Activated T-cell treated with anti-CD3 and anti-CD28 coated beads for 1 hour (primary cell): ENCODE data around the gene SLX9.

Experiments used
- DNase-seq: peaks from one replicate; pipeline ENCODE4 v3.0.0-alpha.2; 2020; ENCODE audit warnings: low read depth

SLX9 gene

DNA sequence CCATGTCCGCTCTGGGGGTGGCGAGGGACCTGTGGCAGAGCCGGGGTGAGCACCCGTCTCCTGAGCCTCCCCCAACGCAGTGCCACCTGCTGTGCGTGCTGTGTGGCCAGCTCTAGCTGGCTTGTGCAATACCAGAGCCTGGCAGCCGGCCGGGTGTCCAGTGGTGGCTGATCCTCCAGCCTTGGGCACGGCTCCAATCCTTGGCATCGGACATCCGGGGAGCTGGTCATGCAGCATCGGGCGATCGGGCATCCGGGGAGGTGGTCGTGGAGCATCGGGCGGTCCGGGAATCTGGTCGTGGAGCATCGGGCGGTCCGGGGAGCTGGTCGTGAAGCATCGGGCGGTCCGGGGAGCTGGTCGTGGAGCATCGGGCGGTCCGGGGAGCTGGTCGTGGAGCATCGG, 8.1 kb downstream of the SLX9 start:
- DNase-seq = no peak

GRCh38 chr21:44948426-44949120, 8.7 kb downstream of the SLX9 start:
- no peak for DNase-seq

GRCh38 chr21:44949161-44949778, 9.4 kb downstream of the SLX9 start:
- DNase-seq = no peak

- peak; percentile 86 for DNase-seq
These were observed 10.0 kb downstream of the SLX9 start for GRCh38 chr21:44949779-44950198.

DNA sequence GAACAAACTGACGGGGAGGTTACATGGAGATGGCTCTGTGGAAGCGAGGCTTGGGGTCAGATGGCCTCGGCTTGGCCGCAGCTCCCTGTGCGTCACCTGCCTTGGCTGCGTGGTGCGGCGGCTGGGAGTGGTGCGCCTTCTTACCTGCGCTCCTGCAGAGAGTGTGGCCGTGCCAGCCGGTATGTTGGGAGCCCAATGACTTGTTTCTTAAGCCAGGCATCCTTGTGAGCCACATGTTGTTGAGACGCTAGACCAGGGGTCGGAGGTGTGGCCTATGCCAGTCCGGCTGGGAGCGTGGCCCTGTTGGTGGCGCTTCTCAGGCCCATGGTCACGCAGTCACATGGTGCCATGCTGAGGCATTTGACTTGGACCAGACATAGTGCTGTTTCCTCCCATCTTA, 10.5 kb downstream of the SLX9 start:
- DNase-seq = no peak

DNA sequence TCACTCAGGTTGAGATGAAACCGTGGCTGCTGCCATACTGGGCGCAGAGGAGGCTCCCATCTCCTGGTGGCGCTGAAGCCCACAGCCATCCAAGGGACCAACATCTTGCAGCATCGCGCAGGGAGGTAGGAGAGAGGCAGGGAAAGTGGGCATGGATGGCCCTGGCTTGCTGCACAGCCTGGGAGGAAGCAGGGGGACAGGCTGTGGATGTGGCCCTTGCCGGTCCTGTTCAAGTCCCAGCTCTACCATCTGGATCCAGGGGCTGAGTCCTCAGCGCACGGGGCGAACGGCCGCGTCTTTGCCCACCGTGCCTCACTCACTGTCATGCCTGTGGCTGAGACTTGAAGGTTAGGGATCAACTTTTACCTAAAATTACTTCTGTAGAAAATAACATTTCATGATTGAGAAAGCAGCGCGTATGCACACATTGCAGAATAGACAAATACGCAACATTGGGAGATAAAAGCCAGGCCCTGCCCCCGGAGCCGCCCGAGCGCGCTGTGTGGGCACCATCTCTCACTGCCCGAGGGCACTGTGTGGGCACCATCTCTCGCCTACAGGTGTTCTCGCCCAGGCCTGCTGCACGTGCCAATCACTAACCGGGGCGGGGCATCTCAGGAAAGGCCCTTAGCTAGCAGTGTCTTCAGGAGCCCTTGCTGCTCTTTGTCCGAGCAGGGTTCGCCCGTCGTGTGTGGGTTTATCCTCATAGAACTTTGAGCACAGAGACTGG, 11.5 kb downstream of the SLX9 start:
- DNase-seq = no peak

DNA sequence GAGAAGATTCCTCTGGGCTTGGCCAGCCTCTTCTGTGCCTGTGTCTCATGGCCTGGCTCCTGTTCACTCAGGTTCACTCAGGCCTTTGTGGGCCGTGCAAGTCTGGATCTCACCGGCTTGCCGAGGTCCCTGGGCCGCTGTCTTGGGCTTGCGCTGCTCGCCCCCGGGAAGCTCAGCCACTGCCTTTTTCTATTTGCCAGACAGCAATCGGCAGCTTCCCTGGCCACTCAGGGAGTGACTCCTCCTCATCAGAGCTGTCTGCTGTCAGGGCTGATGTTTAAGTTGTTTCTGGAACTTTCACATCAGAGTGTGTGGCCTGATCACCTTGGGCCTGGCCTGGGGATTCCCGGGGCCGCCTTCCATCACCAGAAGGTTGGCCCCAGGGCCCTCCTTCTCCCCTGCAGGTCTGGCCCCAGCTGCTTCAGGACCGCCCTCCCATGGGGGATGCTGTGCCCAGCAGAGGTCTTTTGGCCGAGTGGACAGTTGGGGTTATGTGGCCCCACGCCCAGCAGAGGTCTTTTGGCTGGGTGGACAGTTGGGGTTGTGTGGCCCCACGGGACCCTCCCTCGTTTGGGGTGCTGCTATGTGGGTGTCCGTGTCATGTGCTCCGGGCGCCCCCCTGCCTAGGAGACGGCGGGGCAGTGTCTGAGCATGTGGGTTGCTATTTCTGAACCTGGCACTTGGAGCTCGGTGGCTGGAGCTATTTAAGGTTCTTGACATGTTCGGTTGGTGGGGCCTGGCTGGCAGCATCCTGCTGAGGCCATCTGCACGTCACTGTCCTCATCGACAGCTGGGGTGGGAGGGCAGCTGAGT, 12.5 kb downstream of the SLX9 start:
- no peak for DNase-seq

DNA sequence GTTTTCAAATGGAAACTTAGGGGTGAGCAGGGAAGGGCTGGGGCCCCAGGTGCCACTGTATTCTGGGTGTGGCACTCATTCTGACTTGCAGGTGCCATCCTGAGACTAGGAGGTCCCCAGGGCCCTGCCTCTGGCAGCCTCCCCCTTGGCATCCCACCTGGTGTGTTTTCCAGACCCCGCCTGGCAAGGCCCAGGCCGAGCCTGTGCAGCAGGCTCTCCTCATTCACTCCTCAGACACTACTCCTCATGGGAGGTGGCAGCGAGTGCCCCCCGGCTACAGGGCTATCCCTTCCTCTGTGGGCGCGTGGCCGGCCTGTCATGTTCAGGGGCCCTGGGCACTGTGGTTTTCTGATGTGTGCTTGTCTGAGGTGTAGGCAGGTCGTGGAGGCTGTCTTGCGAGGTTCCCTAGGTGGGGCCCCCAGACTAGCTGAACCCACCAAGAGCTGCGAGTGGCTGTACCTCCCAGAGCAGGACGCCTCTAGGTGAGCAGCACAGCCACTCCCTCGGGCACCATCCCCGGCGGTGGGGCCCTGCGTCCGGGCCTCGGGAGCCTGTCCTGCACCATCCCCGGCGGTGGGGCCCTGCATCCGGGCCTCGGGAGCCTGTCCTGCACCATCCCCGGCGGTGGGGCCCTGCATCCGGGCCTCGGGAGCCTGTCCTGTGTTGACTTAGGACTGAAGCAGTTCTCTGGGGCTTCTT, 13.2 kb downstream of the SLX9 start:
- no peak for DNase-seq

- no peak for DNase-seq
These were observed 13.8 kb downstream of the SLX9 start for GRCh38 chr21:44953628-44954021.

DNA sequence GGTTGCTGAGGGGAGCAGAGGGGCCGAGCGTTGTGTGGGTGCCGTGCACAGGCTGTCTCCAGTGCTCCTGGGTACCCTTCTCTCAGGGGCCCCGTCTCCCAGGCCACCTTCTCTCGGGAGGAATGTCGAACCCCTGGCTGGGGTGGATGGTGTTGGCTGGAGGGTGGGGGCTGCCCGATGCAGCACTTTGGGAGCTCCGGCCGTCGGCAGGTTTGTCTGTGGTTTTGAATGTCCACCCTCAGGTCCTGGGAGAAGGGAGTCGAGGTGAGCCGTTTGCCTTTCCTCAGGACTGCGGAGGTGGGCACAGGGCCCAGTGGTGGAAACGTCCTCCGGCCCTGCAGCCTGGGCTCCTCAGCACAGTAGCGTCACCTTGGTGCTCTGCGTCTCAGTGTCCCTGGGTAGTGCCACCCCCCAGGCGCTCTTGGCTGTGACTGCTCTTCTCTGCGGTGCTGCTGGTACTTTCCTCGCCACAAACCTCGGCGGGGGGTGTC, 14.5 kb downstream of the SLX9 start:
- no peak for DNase-seq

DNA sequence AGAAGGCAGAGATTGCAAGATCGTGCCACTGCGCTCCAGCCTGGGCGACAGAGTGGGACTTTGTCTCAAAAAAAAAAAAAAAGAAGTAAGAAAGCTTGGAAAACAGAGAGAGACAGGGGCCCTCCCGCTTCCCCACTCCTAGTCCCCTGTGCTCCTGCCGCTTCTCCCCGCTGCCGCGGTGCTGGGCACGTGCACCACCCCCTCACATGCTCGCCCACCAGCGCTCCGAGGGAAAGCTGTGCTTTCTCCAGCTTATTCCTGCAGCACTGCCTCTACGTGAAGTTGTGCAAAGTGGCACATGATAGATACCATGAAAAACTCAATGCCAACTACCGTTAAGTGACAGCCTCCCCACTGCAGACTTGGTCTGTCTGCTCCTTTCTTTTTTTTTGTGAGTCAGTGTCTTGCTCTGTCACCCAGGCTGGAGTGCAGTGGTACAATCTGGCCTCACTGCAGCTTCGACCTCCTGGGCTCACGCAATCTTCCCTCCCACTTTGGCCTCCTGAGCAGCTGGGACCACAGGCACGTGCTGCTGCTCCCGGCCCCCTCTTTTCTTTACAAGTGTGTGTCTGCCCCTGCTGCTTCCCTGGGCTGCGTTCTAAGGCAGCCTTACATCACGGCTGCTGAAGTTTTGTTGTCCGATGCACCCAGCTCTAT, 15.4 kb downstream of the SLX9 start:
- no peak for DNase-seq

DNA sequence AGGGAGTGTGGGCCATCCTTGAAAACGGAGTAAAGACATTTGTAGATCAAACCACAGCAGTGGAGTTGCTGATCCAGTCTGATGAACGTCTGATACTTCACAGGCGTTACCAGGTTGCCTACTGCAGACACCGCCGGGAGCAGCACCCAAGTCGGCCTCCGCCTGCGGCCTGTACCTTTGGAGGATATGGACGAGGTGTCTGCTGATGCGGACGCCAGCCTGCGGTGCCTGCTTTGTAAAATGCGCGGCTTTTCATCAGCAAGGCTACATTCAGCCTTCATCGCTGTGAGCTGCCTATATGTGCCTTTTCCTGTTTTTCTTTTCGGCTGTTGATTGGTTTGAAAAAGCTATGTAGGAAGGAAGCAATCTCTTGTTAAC, 16.0 kb downstream of the SLX9 start:
- no peak for DNase-seq

DNA sequence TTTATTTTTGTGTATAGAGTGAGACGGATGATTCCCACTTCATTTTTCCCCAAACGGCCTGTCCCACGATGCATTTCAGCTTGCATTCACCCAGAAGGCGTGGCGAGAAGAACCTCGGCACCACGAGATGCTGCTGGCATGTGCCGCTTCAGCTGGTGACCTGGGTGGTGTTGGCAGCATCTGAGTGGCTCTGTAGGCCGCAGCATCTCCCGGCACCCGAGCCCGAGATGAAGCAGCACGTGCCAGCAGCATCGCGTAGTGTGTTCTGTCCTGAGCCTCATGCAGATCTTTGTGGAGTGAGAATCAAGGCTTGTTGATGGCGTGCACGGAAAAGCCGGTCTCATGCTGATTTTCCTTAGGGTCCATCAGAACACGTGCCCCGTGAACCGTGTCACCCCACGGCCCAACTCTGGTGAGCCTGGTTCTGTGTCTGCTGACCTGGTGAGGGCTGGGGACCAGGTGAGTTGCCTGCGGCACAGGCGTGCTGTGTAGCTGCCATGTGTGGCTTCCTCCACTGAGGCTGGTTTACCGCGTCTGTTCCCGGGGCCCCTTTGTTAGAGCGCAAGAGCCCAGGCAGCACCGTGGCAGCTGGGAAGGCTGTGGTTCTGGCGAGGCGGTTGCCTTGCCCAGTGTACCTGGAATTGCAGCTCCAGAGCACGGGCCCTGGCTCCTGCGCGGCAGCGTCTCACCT, 16.7 kb downstream of the SLX9 start:
- DNase-seq = no peak

GRCh38 chr21:44957047-44957831, 17.4 kb downstream of the SLX9 start:
- no peak for DNase-seq

- DNase-seq = no peak
These were observed 18.1 kb downstream of the SLX9 start for GRCh38 chr21:44957901-44958451.

DNA sequence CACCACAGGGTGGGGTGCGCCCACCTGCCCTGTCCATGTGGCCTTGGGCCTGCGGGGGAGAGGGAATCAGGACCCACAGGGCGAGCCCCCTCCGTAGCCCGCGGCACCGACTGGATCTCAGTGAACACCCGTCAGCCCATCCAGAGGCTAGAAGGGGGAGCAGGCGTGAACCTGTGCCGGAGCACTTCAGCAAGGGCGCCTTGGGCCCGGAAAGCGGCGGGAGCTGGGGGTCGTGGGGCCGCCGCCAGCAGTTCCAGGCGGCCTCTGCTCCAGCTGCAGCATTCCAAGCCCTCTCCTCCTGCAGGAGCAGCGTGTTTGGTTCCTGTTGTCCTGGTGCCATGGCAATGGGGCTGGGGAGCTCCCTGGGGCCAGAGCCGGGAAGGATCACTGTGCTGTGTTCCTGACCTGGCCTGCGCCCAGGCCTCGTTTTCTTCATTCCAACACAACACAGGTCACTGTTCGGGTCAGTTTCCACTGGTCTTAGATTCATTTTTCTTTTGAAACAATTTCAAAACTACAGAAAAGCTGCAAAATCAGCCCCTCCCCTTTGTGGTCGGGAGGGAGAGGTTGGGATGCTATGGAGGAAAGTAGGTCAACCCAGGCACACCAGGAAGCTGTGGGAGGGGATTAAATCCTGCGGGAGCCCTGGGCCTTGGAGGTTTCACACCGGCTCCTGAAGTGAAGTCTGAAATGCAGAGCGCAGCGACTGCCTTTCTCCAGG, 18.8 kb downstream of the SLX9 start:
- DNase-seq = no peak

DNA sequence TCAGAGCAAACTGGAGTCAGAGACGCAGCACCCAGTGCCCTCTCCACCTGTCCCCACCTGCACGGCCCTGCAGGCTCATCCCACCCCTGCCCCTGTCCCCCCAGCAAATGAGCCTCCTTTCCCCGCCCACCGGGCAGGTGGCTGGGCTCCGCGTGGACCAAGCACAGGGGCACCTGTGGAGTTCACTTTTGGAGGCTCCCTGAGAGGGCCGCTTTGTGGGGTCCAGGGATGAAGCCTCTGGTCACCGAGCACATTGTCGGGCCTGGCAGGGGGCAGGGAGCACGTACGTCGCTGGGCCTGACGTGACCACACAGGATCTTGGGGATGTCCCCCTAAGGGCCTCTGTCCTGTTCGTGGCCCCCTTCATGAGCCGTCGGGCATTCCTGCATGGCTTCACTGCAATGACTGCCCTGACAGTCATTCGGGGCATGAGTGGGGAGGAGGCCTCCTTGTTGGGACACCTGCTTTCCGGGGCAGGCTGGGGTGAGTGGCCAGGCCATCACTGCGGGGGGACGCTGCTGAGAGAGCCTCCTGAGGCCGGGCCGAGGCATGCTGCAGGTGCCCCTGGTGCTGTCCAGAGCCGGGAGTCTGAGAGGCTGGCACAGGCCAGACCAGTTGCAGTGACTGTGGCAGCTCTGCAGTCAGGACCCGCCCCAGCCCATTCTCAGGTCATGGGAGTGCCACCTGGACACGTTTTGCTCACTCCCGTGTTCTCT, 19.7 kb downstream of the SLX9 start:
- DNase-seq = no peak
